Endothelial cell of umbilical vein (primary cell): ENCODE data around the gene FAM135A. TPM values are rescaled to one million over a fixed set of nuclear protein-coding genes. Genes with fewer than 3 reads are reported as not detected.

Experiments
- BruUV-seq: library from RNA; stranded (reverse); fragments of 400-500 nt; replicated peaks from 2 replicates; lab custom pipeline; 2021; lab: Mats Ljungman, UMichigan
- CTCF ChIA-PET: fragments of 300-600, 350-600 bp; sonication (Branson Sonifier 250); formaldehyde crosslinking; loops from one replicate; lab custom pipeline; 2021; ENCODE audit warnings: antibody characterized with exemption, inconsistent platforms; lab: Charles Lee
- POLR2A ChIA-PET: fragments of 300-600, 350-600 bp; sonication (Branson Sonifier 250); formaldehyde crosslinking; loops from one replicate; lab custom pipeline; 2021; ENCODE audit warnings: antibody characterized with exemption, inconsistent platforms; lab: Charles Lee
- DNase-seq: peaks from one replicate; pipeline ENCODE4 v3.0.0-alpha.2; 2011; ENCODE audit warnings: low read depth, low spot score
- FAIRE-seq: peaks from 2 replicates; lab custom pipeline; 2011; peaks lifted over from hg19 to GRCh38; lab: Jason Lieb, UNC
- H2AFZ ChIP-seq: 2 replicates; pipeline ENCODE4 v1.6.0; 2012; ENCODE audit warnings: low read depth, low read length, control low read depth, inconsistent platforms
- H3K27ac ChIP-seq: 2 replicates; pipeline ENCODE4 v1.5.1; 2011; ENCODE audit warnings: low read depth, mild to moderate bottlenecking, control low read depth, low read length, moderate library complexity; ENCODE audit not compliant: insufficient read depth
- H3K27me3 ChIP-seq, 2 experiments: 2 replicates each; pipeline versions ENCODE4 v1.6.0 to v1.6.1; 2011; ENCODE audit warnings: low read length in 2 of 2, mixed read lengths in 1 of 2; ENCODE audit not compliant: control insufficient read depth in 2 of 2, insufficient read depth in 2 of 2
- H3K36me3 ChIP-seq, 2 experiments: 2 replicates in 1 of 2; 3 replicates in 1 of 2; pipeline ENCODE4 v1.5.1; 2011; ENCODE audit warnings: low read length in 2 of 2, mild to moderate bottlenecking in 1 of 2, moderate library complexity in 1 of 2; ENCODE audit not compliant: control insufficient read depth in 2 of 2, insufficient read depth in 2 of 2; ENCODE audit errors: extremely low read depth in 1 of 2
- H3K4me1 ChIP-seq: 3 replicates; pipeline ENCODE4 v1.5.1; 2011; ENCODE audit warnings: mild to moderate bottlenecking, low read length; ENCODE audit not compliant: control insufficient read depth, insufficient read depth; ENCODE audit errors: extremely low read depth
- H3K4me2 ChIP-seq: 2 replicates; pipeline ENCODE4 v1.6.1; 2011; ENCODE audit warnings: low read length, control low read depth, mixed read lengths; ENCODE audit not compliant: insufficient read depth
- H3K4me3 ChIP-seq, 3 experiments: fragments of 200-600 bp in 1 of 3; sonication (generic), shearing (Covaris generic) in 1 of 3; replicated peaks in 1 of 3; 2 replicates each; pipeline ENCODE4 v1.5.1; 2011 to 2016; ENCODE audit warnings: control low read depth in 3 of 3, low read length in 3 of 3, mild to moderate bottlenecking in 2 of 3, inconsistent platforms in 1 of 3, low read depth in 1 of 3, moderate library complexity in 1 of 3; ENCODE audit not compliant: insufficient read depth in 1 of 3
- H3K79me2 ChIP-seq: 2 replicates; pipeline ENCODE4 v1.6.0; 2012; ENCODE audit warnings: low read length, inconsistent platforms; ENCODE audit not compliant: control insufficient read depth, insufficient read depth
- H3K9ac ChIP-seq: replicated peaks from 2 replicates; pipeline ENCODE3; 2011; ENCODE audit warnings: low read length, control low read depth; ENCODE audit not compliant: insufficient read depth; ENCODE audit errors: extremely low read depth
- H3K9me1 ChIP-seq: replicated peaks from 3 replicates; pipeline ENCODE4 v1.6.0; 2011; ENCODE audit warnings: mild to moderate bottlenecking, low read length; ENCODE audit not compliant: control insufficient read depth, insufficient read depth; ENCODE audit errors: extremely low read depth
- H3K9me3 ChIP-seq: replicated peaks from 2 replicates; pipeline ENCODE4 v1.5.1; 2012; ENCODE audit warnings: low read length, inconsistent platforms; ENCODE audit not compliant: control insufficient read depth, insufficient read depth
- H4K20me1 ChIP-seq: replicated peaks from 2 replicates; pipeline ENCODE3; 2011; ENCODE audit warnings: mild to moderate bottlenecking, low read length; ENCODE audit not compliant: control insufficient read depth, insufficient read depth; ENCODE audit errors: extremely low read depth
- EZH2 ChIP-seq: IDR thresholded peaks from 2 replicates; pipeline ENCODE4 v1.6.1; 2012; ENCODE audit warnings: borderline replicate concordance, low read depth, mild to moderate bottlenecking, moderate library complexity, low read length, inconsistent platforms; ENCODE audit not compliant: severe bottlenecking
- FOS ChIP-seq: IDR thresholded peaks from 2 replicates; pipeline ENCODE4 v1.6.1; 2011; ENCODE audit warnings: mild to moderate bottlenecking, low read length, moderate library complexity, borderline replicate concordance; ENCODE audit not compliant: insufficient read depth
- GATA2 ChIP-seq: IDR thresholded peaks from 2 replicates; pipeline ENCODE4 v1.7.0; 2011; ENCODE audit warnings: low read depth, mild to moderate bottlenecking, moderate library complexity, mixed read lengths, low read length; ENCODE audit not compliant: insufficient read length, insufficient read depth
- JUN ChIP-seq: IDR thresholded peaks from 2 replicates; pipeline ENCODE4 v1.6.1; 2011; ENCODE audit warnings: borderline replicate concordance, low read depth; ENCODE audit not compliant: insufficient read length, insufficient read depth
- MYC ChIP-seq: IDR thresholded peaks from one replicate; pipeline ENCODE4 v1.6.1; 2011; ENCODE audit warnings: mild to moderate bottlenecking, low read depth, low read length
- POLR2A ChIP-seq: IDR thresholded peaks from 2 replicates; pipeline ENCODE4 v1.6.1; 2012; ENCODE audit warnings: low read depth, mild to moderate bottlenecking, control low read depth, low read length
- POLR2AphosphoS5 ChIP-seq: IDR thresholded peaks from 2 replicates; pipeline ENCODE4 v1.6.1; 2012; ENCODE audit warnings: low read depth, mild to moderate bottlenecking, control low read depth, low read length, moderate library complexity; ENCODE audit not compliant: insufficient read depth
- dilution Hi-C: fragments of 300-500 bp; cut with MboI; formaldehyde crosslinking; loops from one replicate; pipeline ENCODE4 v1.15.0; 2019; ENCODE audit warnings: low sequenced_read_pairs; ENCODE audit not compliant: extremely low pct_ligation_motif_present
- intact Hi-C: fragments of 100-400 bp; cut with micrococcal nuclease; formaldehyde crosslinking; loops from one replicate; pipeline ENCODE4 v1.10.0; 2022
- polyA plus RNA-seq, 4 experiments: library from polyadenylated mRNA; depleted of rRNA in 3 of 4; stranded (reverse) in 3 of 4; unstranded in 1 of 4; fragments of >200 nt; gene quantifications; 2 replicates each; pipeline versions ENCODE4 v1.2.1 to v1.2.3, GENCODE V29; 2011 to 2012; ENCODE audit warnings: missing spikeins in 1 of 4
- total RNA-seq: library from RNA; stranded (reverse); gene quantifications from 2 replicates; pipeline ENCODE4 v1.2.3, GENCODE V29; 2021
- TF ChIP-seq, protein P1 (sequence below), 2 donors: IDR thresholded peaks; 1 replicate in 1 of 2; 2 replicates in 1 of 2; pipeline ENCODE4 v1.5.1; 2011; ENCODE audit warnings: low read length in 2 of 2, mild to moderate bottlenecking in 2 of 2, moderate library complexity in 2 of 2, control low read depth in 1 of 2, inconsistent platforms in 1 of 2, low read depth in 1 of 2; ENCODE audit not compliant: insufficient read depth in 1 of 2; ENCODE audit errors: extremely low read depth in 1 of 2
- TF ChIP-seq, protein P2 (sequence below): IDR thresholded peaks from 2 replicates; pipeline ENCODE4 v1.6.1; 2011; ENCODE audit not compliant: insufficient read depth, insufficient read length

Gene FAM135A
- total and polyA plus RNA-seq, 2 donors (not counting 3 experiments of a cell fraction or from before 2014, with no cell fraction given): 3.7 to 9.6 TPM

DNA sequence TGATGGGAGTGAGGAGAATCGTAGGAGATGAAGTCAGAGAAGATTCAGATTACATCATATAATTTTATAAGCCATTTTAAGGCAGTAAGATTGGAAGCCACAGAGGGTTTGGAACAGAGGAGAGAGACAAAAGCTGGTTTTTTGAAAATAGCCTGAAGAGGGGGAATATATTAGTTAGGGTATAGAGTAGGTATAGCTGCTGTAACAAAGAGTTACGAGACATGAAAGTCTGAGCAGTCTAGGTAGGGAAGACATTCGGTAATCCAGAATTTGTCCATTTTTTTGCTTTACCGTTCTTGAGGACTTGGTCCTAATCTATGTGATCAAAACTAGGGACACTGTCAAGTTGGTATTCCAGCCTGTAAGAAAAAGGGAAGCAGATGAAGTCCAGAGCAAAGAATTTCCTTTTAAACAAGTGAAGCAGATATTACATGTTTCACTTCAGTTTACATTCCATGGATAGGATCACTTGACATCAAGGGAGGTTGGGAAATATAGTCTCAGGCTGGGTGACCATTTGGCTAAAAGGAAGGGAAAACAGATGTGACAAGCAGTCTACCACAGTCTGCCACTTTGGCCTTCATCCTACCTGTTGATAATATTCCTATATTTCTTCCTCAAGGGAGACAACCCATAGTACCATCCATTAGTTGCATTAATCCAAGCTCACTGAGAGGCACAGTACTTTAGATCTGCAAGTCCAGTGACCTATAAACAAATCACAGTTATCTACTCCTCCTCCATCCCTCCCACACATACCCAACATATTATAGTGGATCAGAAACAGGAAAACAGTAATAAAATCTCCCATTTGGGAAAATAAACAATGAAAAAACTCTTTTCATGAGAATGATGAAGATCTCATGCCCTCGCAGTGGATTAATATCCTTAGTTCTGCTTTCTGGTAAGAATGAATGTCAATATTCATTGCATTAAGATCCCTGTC is 10.2 kb downstream of the FAM135A start:
- no peak for DNase-seq
- POLR2A ChIA-PET: interaction anchor here (0.6 kb wide), 1 partner anchor 1045 kb away, joined by 5 read pairs; no protein-coding TSS in a partner anchor

More for the DNA sequence above, 10.2 kb downstream of the FAM135A start:
- H3K9me1 ChIP-seq: no peaks in the 10 kb centered on the region
- H3K9me3 ChIP-seq: no peaks in the 10 kb centered on the region
- no peak overlapping the region for H3K27ac ChIP-seq
- CTCF ChIA-PET: interaction anchor here (2.5 kb wide), 1 partner anchor 9 kb away, joined by 7 read pairs; no protein-coding TSS in a partner anchor
- no peak for FAIRE-seq
- no peak overlapping the region for H3K4me2 ChIP-seq
- no peaks in the 10 kb centered on the region for H3K4me1 ChIP-seq
- no peaks in the 10 kb centered on the region for H4K20me1 ChIP-seq
- intact Hi-C loops: no loop called here
- dilution Hi-C loops: no loop called here
- no peaks in the 10 kb centered on the region for H3K27me3 ChIP-seq
- TF ChIP-seq MYC (no peak), JUN (no peak), FOS (no peak), EZH2 (no peak), POLR2AphosphoS5 (no peak), POLR2A (no peak), GATA2 (no peak)
- TF ChIP-seq, protein P1, sequence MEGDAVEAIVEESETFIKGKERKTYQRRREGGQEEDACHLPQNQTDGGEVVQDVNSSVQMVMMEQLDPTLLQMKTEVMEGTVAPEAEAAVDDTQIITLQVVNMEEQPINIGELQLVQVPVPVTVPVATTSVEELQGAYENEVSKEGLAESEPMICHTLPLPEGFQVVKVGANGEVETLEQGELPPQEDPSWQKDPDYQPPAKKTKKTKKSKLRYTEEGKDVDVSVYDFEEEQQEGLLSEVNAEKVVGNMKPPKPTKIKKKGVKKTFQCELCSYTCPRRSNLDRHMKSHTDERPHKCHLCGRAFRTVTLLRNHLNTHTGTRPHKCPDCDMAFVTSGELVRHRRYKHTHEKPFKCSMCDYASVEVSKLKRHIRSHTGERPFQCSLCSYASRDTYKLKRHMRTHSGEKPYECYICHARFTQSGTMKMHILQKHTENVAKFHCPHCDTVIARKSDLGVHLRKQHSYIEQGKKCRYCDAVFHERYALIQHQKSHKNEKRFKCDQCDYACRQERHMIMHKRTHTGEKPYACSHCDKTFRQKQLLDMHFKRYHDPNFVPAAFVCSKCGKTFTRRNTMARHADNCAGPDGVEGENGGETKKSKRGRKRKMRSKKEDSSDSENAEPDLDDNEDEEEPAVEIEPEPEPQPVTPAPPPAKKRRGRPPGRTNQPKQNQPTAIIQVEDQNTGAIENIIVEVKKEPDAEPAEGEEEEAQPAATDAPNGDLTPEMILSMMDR (IDR thresholded peaks at IDR 0.05; ENCODE audit: extremely low read depth in 1 of 2, insufficient read depth in 1 of 2, low read depth in 1 of 2, low read length in 2 of 2): no peak
- TF ChIP-seq, protein P2, sequence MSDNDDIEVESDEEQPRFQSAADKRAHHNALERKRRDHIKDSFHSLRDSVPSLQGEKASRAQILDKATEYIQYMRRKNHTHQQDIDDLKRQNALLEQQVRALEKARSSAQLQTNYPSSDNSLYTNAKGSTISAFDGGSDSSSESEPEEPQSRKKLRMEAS: no peak
- no peaks in the 10 kb centered on the region for H3K79me2 ChIP-seq
- no peak overlapping the region for H3K4me3 ChIP-seq
- no TSS peak for BruUV-seq
- no peak overlapping the region for H2AFZ ChIP-seq
- no peak overlapping the region for H3K9ac ChIP-seq
- H3K36me3 ChIP-seq: peaks cover 0 to 4% of the 10 kb centered on the region in 2 experiments
